ENCODE data around the gene CDCP2.

DNA sequence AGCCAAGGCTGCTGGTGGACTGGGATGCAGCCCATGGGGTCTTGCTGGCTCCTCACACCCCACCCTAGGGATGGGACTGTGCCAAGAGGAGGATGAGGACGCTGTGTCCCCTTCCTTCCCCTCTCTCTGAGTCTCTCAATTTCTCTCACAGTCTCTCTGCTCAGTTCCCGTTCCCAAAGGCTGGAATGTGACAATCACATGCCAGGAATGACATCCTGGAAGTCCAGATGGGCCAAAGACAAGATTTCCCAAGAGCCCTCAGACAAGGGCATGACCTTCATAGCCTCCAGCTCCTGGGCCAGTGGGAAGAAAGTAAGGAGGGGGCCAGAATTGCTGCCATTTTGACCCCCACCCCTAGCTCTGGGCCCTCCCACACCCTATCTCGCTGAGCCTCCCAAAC lies 7.6 kb upstream of the CDCP2 start:
- TF ChIP-seq POLR2A (IDR thresholded peaks at IDR 0.05), result no peak
- TF ChIP-seq, protein P1, sequence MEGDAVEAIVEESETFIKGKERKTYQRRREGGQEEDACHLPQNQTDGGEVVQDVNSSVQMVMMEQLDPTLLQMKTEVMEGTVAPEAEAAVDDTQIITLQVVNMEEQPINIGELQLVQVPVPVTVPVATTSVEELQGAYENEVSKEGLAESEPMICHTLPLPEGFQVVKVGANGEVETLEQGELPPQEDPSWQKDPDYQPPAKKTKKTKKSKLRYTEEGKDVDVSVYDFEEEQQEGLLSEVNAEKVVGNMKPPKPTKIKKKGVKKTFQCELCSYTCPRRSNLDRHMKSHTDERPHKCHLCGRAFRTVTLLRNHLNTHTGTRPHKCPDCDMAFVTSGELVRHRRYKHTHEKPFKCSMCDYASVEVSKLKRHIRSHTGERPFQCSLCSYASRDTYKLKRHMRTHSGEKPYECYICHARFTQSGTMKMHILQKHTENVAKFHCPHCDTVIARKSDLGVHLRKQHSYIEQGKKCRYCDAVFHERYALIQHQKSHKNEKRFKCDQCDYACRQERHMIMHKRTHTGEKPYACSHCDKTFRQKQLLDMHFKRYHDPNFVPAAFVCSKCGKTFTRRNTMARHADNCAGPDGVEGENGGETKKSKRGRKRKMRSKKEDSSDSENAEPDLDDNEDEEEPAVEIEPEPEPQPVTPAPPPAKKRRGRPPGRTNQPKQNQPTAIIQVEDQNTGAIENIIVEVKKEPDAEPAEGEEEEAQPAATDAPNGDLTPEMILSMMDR (IDR thresholded peaks at IDR 0.05), result no peak

All from body of pancreas (tissue), 4 donors.